C4-2B (cell line): ENCODE measurements around the gene SCN8A.
"Not testable (repeated sequence)": the region's sequence is repeated elsewhere in the genome, so short reads cannot be mapped to it uniquely, and the experiment has no call there.

ENCODE experiments used
- H3K27ac ChIP-seq: fragments of 450-650 bp; 2 replicates; pipeline ENCODE4 v1.5.1; 2017
- ZFX ChIP-seq: fragments of 450-650 bp; IDR thresholded peaks from 2 replicates; pipeline ENCODE4 v1.6.1; 2017
- TF ChIP-seq, protein P1 (sequence below): fragments of 450-650 bp; conservative IDR thresholded peaks from 2 replicates; pipeline ENCODE4 v1.5.1; 2017; ENCODE audit warnings: mild to moderate bottlenecking

The SCN8A gene

DNA sequence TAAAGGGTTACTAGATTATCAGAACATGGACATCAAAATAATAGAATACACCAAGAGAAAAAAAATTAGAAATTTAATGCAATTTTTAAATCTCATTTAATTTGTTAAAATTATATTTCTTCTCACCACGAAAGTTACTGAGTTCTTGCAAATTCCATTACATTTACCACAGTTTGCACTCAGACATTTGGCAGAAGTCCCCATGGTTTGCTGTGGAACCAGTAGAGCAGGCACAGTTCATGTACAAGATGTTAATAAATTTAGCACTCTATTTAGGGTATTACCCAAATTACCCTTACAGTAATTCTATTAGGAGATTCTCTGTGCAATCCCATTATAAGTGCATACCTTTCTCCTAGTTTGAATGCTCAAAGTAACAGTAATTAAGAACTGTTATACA lies 9.7 kb downstream of the SCN8A start:
- TF ChIP-seq ZFX: no peak
- TF ChIP-seq, protein P1, sequence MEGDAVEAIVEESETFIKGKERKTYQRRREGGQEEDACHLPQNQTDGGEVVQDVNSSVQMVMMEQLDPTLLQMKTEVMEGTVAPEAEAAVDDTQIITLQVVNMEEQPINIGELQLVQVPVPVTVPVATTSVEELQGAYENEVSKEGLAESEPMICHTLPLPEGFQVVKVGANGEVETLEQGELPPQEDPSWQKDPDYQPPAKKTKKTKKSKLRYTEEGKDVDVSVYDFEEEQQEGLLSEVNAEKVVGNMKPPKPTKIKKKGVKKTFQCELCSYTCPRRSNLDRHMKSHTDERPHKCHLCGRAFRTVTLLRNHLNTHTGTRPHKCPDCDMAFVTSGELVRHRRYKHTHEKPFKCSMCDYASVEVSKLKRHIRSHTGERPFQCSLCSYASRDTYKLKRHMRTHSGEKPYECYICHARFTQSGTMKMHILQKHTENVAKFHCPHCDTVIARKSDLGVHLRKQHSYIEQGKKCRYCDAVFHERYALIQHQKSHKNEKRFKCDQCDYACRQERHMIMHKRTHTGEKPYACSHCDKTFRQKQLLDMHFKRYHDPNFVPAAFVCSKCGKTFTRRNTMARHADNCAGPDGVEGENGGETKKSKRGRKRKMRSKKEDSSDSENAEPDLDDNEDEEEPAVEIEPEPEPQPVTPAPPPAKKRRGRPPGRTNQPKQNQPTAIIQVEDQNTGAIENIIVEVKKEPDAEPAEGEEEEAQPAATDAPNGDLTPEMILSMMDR: no peak
- no peak overlapping the region for H3K27ac ChIP-seq

DNA sequence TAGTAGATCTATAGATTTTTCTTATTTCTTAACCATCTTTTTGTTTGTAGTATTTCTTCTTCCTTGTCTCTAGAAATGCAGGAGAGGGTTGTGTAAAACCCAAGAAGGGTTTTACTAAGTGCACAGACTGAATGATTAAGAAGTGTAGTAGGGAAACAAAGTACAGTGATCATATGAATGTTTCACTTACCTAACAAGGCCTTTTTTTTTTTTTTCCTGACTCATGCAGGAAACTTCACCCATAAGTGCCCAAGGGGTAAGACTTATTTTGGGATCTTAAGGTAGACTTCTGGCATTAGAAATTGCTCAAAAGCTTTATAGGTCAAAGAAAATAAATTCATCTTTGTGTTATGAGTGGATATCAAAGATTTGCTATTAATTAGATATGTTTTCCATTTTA lies 10.2 kb downstream of the SCN8A start:
- no peak overlapping the region for H3K27ac ChIP-seq

DNA sequence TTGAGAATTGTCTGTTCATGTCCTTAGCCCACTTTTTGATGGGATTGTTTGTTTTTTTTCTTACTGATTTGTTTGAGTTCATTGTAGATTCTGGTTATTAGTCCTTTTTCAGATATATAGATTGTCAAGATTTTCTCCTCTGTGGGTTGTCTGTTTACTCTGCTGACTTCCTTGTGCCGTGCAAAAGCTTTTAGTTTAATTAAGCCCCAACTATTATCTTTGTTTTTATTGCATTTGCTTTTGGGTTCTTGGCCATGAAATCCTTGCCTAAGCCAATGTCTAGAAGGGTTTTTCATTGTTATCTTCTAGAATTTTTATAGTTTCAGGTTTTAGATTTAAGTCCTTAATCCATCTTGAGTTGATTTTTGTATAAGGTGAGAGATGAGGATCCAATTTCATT lies 14.9 kb downstream of the SCN8A start:
- H3K27ac ChIP-seq: not testable (repeated sequence)

More for the DNA sequence above, 10.2 kb downstream of the SCN8A start:
- TF ChIP-seq, protein P1: no peak
- TF ChIP-seq ZFX: no peak

DNA sequence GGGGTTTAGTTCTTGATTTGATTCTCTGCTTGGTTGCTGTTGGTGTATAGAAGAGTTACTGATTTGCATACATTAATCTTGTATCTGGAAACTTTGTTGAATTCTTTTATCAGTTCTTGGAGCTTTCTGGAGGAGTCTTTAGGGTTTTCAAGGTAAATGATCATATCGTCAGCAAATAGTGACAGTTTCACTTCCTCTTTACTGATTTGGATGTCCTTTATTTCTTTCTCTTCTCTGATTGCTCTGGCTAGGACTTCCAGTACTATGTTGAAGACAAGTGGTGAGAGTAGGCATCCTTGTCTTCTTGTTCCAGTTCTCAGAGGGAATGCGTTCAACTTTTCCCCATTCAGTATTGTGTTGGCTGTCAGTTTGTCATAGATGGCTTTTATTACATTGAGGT lies 16.2 kb downstream of the SCN8A start:
- not testable (repeated sequence) for H3K27ac ChIP-seq

- H3K27ac ChIP-seq: no peak overlapping the region
- TF ChIP-seq, protein P1: no peak
- no peak for TF ChIP-seq ZFX
Measured at GRCh38 chr12:51620448-51620847, 29.4 kb downstream of the SCN8A start.

GRCh38 chr12:51621156-51621922 lies 30.3 kb downstream of the SCN8A start:
- TF ChIP-seq, protein P1: no peak
- TF ChIP-seq ZFX: no peak
- H3K27ac ChIP-seq: no peak overlapping the region

DNA sequence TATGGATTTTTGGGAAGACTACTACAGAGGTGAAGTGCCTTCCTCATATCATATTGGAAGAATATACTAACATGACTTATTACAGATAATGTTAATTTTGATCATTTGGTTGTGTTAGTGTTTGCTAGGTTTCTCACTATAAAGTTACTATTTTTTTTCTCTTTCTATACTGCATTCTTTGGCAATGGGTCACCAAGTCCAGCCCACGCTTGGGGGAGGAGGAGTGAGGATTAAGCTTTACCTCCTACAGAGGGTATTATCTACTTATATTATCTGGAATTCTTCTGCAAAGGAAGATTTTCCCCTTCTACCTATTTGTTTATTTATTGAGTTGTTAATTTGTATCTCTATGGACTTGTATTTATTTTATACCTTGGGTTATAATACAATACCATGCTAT lies 31.5 kb downstream of the SCN8A start:
- no peak overlapping the region for H3K27ac ChIP-seq
- TF ChIP-seq, protein P1: no peak
- TF ChIP-seq ZFX: no peak

DNA sequence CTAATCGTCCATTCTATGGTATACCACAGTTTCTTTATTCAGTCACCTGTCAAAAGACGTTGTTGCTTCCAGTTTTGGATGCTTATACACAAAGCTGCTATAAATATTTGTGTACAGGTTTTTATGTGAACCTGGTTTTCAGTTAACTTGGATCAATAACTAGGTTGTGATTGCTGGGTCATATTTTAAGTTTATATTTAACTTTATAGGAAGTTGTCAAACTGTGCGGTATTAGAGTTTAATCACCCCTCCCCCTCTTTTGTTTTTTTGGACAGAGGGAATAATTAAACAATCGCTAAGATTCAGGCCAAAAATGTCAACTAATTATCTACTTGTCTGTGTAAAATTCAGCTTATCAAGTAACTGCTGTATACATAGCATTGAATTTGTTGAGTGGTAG lies 34.3 kb downstream of the SCN8A start:
- TF ChIP-seq, protein P1: no peak
- TF ChIP-seq ZFX: no peak
- no peak overlapping the region for H3K27ac ChIP-seq

- TF ChIP-seq ZFX: no peak
- TF ChIP-seq, protein P1: no peak
- no peak overlapping the region for H3K27ac ChIP-seq
Measured at GRCh38 chr12:51626115-51626514, 35.1 kb downstream of the SCN8A start.
